Lung (tissue), 12 donors: ENCODE measurements around the gene IL24. TPM values are rescaled to one million over a fixed set of nuclear protein-coding genes. Genes with fewer than 3 reads are reported as not detected.
A peak's percentile ranks its signal among the peaks of the same experiment; 100 is the strongest.

Experiments
- ATAC-seq: fragments of 200-7000 bp; cut with Tn5 transposase; one replicate; pipeline ENCODE4 v1.9.1; 2020; ENCODE audit warnings: moderate number of reproducible peaks; ENCODE audit not compliant: insufficient read depth, low FRiP score
- DNase-seq, 3 donors: peaks; one replicate each; pipeline ENCODE4 v3.0.0-alpha.2; 2013 to 2017
- H3K27ac ChIP-seq, 2 donors: one replicate each; pipeline ENCODE4 v1.5.1; 2013; ENCODE audit warnings: mild to moderate bottlenecking in 2 of 2, moderate library complexity in 2 of 2, control low read depth in 1 of 2, inconsistent platforms in 1 of 2, low read depth in 1 of 2, low read length in 1 of 2
- H3K27me3 ChIP-seq, 3 donors: one replicate each; pipeline ENCODE4 v1.5.1; 2013; ENCODE audit warnings: low read length in 2 of 3; ENCODE audit not compliant: control insufficient read depth in 3 of 3, insufficient read depth in 3 of 3
- H3K36me3 ChIP-seq, 4 donors: one replicate each; pipeline ENCODE4 v1.5.1; 2013; ENCODE audit warnings: low read length in 4 of 4, mild to moderate bottlenecking in 1 of 4, moderate library complexity in 1 of 4; ENCODE audit not compliant: control insufficient read depth in 4 of 4, insufficient read depth in 4 of 4
- H3K4me1 ChIP-seq, 5 donors: one replicate each; pipeline ENCODE4 v1.5.1; 2013; ENCODE audit warnings: low read length in 5 of 5, mild to moderate bottlenecking in 2 of 5, moderate library complexity in 1 of 5; ENCODE audit not compliant: control insufficient read depth in 5 of 5, insufficient read depth in 5 of 5
- H3K4me3 ChIP-seq: one replicate; pipeline ENCODE4 v1.5.1; 2013; ENCODE audit warnings: mild to moderate bottlenecking, control low read depth, moderate library complexity
- H3K9ac ChIP-seq, 2 donors: one replicate each; pipeline ENCODE4 v1.5.1; 2013; ENCODE audit warnings: low read length in 2 of 2, control low read depth in 1 of 2; ENCODE audit not compliant: insufficient read depth in 1 of 2
- H3K9me3 ChIP-seq, 4 donors: one replicate each; pipeline ENCODE4 v1.5.1; 2013; ENCODE audit warnings: low read length in 3 of 4, mild to moderate bottlenecking in 1 of 4, moderate library complexity in 1 of 4; ENCODE audit not compliant: control insufficient read depth in 4 of 4, insufficient read depth in 3 of 4
- WGBS, 2 donors: extraction: QIAGEN DNeasy Blood & Tissue Kit; methylation state at CpG; one replicate each; pipeline ENCODE4 v1.1.7; 2013; 5-methylcytosine and 5-hydroxymethylcytosine counted together
- polyA plus RNA-seq, 2 donors: library from polyadenylated mRNA; stranded (reverse); fragments of 200-250 nt; gene quantifications; one replicate each; pipeline ENCODE4 v1.2.1, GENCODE V29; 2013
- total RNA-seq, 2 donors: library from RNA; depleted of rRNA in 1 of 2; stranded (reverse); fragments of >200 nt in 1 of 2; gene quantifications; one replicate each; pipeline ENCODE4 v1.2.1, GENCODE V29; 2014 to 2021
- TF ChIP-seq, protein P1 (sequence below): IDR thresholded peaks from 2 replicates; pipeline ENCODE4 v1.5.1; 2012; ENCODE audit warnings: mild to moderate bottlenecking; ENCODE audit errors: control extremely low read depth, extremely low read depth
- donor health status: control.
- donor health status: control.
- donor health status: Bipolar disorder and iron deficiency.
- donor health status: healthy.
- donor health status: DM: yes; HTN: yes; CAD: no.

Gene IL24
- total and polyA plus RNA-seq, 4 donors = 0.67 to 8.7 TPM; not detected in 2

- H3K9ac ChIP-seq = no peak overlapping the region
- no peaks in the 10 kb centered on the region for H3K36me3 ChIP-seq
- H3K27ac ChIP-seq = peak overlapping the region in 1 of 2 donors; percentile 38
- no peaks in the 10 kb centered on the region for H3K27me3 ChIP-seq
- TF ChIP-seq, protein P1, sequence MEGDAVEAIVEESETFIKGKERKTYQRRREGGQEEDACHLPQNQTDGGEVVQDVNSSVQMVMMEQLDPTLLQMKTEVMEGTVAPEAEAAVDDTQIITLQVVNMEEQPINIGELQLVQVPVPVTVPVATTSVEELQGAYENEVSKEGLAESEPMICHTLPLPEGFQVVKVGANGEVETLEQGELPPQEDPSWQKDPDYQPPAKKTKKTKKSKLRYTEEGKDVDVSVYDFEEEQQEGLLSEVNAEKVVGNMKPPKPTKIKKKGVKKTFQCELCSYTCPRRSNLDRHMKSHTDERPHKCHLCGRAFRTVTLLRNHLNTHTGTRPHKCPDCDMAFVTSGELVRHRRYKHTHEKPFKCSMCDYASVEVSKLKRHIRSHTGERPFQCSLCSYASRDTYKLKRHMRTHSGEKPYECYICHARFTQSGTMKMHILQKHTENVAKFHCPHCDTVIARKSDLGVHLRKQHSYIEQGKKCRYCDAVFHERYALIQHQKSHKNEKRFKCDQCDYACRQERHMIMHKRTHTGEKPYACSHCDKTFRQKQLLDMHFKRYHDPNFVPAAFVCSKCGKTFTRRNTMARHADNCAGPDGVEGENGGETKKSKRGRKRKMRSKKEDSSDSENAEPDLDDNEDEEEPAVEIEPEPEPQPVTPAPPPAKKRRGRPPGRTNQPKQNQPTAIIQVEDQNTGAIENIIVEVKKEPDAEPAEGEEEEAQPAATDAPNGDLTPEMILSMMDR = no peak
- ATAC-seq = no peak
- H3K4me3 ChIP-seq = no peak overlapping the region
- H3K4me1 ChIP-seq = peaks cover 0 to 13% (median 0%) of the 10 kb centered on the region in 5 donors
- DNase-seq = peak in 1 of 3 donors; percentile 55
- 65 to 69% methylated on average over 4 of the region's 4 CpGs for WGBS, 2 donors
- no peaks in the 10 kb centered on the region for H3K9me3 ChIP-seq
These were observed 54.3 kb downstream of the IL24 start for GRCh38 chr1:206951318-206952100.

- H3K27me3 ChIP-seq = no peaks in the 10 kb centered on the region
- no peak overlapping the region for H3K9ac ChIP-seq
- ATAC-seq (peak; percentile 42), DNase-seq (no peak)
- 23 to 29% methylated on average over 4 of the region's 4 CpGs for WGBS, 2 donors
- no peaks in the 10 kb centered on the region for H3K9me3 ChIP-seq
- H3K4me1 ChIP-seq = peaks cover 0 to 13% (median 0%) of the 10 kb centered on the region in 5 donors
- TF ChIP-seq, protein P1 = no peak
- no peak overlapping the region for H3K4me3 ChIP-seq
- no peaks in the 10 kb centered on the region for H3K36me3 ChIP-seq
- peak overlapping the region in 1 of 2 donors; percentile 42 for H3K27ac ChIP-seq
These were observed 54.9 kb downstream of the IL24 start for GRCh38 chr1:206952171-206952570.

DNA sequence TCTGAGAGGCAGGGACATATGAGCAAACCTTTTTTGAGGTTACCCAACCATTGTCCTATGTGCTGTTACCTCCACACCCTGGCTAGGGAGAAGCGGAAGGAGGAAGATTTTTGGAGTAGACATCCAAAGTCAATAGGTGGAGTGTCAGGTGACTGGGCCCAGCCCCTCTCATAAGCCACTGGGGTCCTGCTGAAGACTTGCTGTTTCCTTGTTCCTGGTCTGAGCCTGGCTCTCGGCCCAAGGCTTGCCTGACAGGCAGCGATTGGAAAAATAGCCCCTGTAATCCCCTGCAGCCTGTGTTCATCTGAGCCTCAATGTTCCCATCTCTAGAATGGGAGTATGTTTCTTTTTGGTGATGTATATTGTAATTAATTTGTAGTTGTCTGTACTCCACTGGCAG, 55.9 kb downstream of the IL24 start:
- no peak overlapping the region for H3K9ac ChIP-seq

More for the DNA sequence above, 55.9 kb downstream of the IL24 start:
- no peaks in the 10 kb centered on the region for H3K9me3 ChIP-seq
- TF ChIP-seq, protein P1 = no peak
- WGBS, 2 donors = 73 to 87% methylated on average over 3 of the region's 3 CpGs
- H3K27ac ChIP-seq = peak overlapping the region in 1 of 2 donors; percentile 1
- peak; percentile 29 for ATAC-seq
- DNase-seq = no peak
- H3K27me3 ChIP-seq = no peaks in the 10 kb centered on the region
- H3K36me3 ChIP-seq = no peaks in the 10 kb centered on the region
- H3K4me1 ChIP-seq = peaks cover 0 to 13% (median 0%) of the 10 kb centered on the region in 5 donors
- no peak overlapping the region for H3K4me3 ChIP-seq
